GM21515 (cell line): ENCODE data around the gene ABHD18.
"Not testable (repeated sequence)": the region's sequence is repeated elsewhere in the genome, so short reads cannot be mapped to it uniquely, and the experiment has no call there.

Experiments
- ATAC-seq: cut with Tn5 transposase; IDR thresholded peaks from one replicate; pipeline ENCODE4 v1.9.1; 2021; ENCODE audit not compliant: unreplicated experiment

ABHD18 gene

GRCh38 chr4:127965062-127965802 lies at the start of gene ABHD18, which contains the start of gene MFSD8:
ABHD18 (plus strand) TSS chr4:127965406; CDS start chr4:127982956, 17,550 bp downstream.
MFSD8 (minus strand) TSS chr4:127965173; CDS start chr4:127965133, 40 bp downstream.
- peak; percentile 97 for ATAC-seq

- ATAC-seq = no peak
Observed at GRCh38 chr4:127916512-127916911, 48.7 kb upstream of the ABHD18 start.

DNA sequence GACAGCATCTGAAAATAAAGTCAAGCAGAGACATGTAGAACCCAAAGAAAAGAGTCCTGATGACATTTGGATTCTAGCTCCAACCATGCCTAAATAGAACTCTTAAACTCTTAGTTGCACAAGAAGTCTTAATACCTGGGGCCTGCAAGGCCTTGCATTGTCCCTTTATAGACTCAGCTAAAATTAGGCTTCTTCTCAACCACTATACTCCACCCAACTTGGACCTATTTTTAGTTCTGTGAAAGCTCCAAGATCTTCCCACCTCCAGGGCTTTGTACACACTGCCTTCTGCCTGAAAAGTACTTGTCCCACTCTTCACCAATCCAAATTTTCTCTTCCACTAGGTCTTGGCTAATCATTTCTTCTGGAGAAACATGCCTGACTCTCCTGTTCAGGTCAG lies 48.1 kb upstream of the ABHD18 start:
- ATAC-seq = no peak

GRCh38 chr4:127920521-127920920 lies 44.7 kb upstream of the ABHD18 start:
- no peak for ATAC-seq

DNA sequence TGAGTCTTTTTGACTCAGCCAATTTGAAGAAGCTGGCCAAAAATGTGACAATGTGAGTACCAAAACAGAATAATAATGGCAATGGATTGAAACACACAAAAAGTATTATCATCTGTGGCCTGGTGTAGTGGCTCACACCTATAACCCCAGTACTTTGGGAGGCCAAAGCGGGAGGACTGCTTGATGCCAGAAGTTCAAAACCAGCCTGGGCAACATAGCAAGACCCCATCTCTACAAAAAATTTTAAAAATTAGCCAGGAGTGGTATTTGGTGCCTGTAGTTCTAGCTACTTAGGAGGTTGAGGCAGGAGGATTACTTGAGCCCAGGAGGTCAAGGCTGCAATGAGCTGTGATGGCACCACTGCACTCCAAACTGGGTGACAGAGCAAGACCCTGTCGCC lies 43.0 kb upstream of the ABHD18 start:
- no peak for ATAC-seq

DNA sequence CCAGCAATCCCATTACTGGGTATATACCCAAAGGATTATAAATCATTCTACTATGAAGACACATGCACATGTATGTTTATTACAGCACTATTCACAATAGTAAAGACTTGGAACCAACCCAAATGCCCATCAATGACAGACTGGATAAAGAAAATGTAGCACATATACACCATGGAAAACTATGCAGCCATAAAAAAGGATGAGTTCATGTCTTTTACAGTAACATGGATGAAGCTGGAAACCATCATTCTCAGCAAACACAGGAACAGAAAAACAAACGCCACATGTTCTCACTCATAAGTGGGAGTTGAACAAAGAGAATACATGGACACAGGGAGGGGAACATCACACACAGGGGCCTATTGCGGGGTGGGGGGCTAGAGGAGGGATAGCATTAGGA lies 39.5 kb upstream of the ABHD18 start:
- ATAC-seq = not testable (repeated sequence)

DNA sequence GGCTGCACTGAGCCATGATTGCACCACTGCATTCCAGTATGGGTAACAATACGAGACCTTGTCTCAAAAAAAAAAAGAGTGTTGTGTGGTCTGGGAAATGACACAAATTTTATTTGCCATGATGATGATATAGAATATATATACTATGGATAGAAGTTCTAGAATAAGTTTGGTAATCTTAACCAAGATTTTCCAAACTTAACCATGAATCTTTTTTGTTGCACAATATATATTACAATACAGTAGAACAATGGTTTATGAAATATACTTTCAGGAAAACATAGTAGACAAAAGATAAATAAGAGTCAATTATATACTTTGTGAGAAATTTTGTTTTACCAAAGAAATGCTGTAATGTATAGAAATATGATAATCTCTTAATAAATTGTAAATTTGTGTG lies 35.0 kb upstream of the ABHD18 start:
- ATAC-seq = no peak

- not testable (repeated sequence) for ATAC-seq
Observed at GRCh38 chr4:127931836-127932235, 33.4 kb upstream of the ABHD18 start.

- ATAC-seq = no peak
Observed at GRCh38 chr4:127936974-127937373, 28.2 kb upstream of the ABHD18 start.

- ATAC-seq = no peak
Observed at GRCh38 chr4:127957105-127957504, 8.1 kb upstream of the ABHD18 start.

GRCh38 chr4:127959794-127960193 lies 5.4 kb upstream of the ABHD18 start:
- no peak for ATAC-seq

DNA sequence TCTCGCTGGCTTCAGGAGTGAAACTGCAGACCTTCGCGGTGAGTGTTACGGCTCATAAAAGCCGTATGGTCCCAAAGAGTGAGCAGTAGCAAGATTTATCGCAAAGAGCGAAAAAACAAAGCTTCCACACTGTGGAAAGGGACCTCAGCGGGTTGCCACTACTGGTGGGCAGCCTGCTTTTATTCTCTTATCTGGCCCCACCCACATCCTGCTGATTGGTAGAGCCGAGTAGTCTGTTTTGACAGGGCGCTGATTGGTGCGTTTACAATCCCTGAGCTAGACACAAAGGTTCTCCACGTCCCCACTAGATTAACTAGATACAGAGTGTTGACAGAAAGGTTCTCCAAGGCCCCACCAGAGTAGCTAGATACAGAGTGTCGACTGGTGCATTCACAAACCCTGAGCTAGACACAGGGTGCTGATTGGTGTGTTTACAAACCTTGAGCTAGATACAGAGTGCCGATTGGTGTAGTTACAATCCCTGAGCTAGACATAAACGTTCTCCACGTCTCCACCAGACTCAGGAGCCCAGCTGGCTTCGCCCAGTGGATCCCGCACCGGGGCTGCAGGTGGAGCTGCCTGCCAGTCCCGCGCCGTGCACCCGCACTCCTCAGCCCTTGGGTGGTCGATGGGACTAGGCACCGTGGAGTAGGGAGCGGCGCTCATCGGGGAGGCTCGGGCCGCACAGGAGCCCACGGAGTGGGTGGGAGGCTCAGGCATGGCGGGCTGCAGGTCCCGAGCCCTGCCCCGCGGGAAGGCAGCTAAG lies 1.4 kb upstream of the ABHD18 start:
- ATAC-seq = not testable (repeated sequence)

DNA sequence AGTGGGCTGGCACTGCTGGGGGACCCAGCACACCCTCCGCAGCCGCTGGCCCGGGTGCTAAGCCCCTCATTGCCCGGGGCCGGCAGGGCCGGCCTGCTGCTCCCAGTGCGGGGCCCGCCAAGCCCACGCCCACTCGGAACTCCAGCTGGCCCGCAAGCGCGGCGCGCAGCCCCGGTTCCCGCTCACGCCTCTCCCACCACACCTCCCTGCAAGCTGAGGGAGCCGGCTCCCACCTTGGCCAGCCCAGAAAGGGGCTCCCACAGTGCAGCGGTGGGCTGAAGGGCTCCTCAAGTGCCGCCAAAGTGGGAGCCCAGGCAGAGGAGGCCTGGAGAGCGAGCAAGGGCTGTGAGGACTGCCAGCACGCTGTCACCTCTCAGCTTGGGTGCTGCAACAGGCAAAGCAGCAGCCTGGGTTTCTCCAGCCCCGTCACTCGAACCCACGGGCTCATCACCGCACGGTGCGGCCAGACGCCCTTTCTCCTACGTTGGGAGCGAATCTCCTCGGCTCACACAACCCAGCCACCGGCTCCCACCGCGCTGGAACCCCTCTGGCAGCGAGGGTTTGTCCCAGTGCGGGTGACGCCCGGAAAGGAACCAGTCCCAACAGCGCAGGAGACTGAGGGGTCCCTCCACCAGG lies 662 bp upstream of the ABHD18 start:
- ATAC-seq = peak; percentile 26

DNA sequence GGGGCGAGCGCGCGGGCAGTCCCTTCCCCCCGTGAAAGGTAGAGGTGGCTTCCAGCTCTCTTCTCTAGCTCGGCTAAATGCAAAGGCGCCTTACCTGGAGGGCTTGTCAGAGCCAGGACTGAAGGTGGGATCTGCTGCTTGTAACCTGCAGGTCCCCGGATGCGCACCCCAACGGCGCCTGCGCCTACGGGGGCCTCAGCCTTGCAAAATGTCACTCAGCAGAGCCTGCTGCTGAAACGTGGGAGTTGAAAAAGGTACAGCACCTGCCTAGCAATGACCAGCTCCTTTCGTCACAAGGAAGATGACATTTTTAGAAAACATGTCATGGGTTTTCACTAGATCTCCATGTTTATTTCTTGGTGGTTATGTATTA lies 583 bp downstream of the ABHD18 start:
- peak; percentile 34 for ATAC-seq

- no peak for ATAC-seq
Observed at GRCh38 chr4:127967141-127967775, 2.1 kb downstream of the ABHD18 start.

DNA sequence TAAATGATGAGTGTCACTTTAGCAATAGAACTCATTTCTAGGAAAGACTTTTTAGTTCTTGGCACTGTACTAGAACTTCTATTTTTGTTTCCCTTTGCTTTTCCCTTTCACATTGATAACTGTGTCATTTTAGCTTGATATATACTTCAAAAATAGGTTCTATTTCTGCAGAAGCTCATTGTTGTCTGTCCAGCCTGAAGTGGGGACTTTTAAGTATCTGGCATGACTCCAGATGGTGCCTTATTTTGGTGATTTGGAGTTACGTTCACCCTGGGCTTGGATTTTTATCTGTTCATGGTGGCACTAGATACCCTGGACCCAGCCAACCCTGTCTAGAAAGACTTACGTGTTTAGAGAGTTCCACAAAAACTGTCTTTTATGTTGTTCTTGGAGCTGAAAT lies 3.4 kb downstream of the ABHD18 start:
- ATAC-seq = no peak

DNA sequence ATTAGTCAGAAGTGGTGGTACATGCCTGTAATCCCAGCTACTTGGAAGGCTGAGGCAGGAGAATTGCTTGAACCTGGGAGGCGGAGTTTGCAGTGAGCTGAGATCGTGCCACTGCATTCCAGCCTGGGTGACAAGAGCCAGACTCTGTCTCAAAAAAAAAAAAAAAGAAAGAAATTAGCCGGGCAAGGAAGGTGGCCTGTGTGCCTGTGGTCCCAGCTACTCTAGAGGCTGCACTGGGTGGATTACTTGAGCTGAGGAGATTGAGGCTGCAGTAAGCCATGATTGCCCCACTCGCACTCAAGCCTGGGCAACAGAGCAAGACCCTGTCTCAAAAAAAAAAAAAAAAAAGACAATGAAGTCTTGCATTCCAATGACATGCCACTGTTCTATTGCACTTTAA lies 5.7 kb downstream of the ABHD18 start:
- not testable (repeated sequence) for ATAC-seq

GRCh38 chr4:127975121-127975770 lies 10.0 kb downstream of the ABHD18 start:
- ATAC-seq = no peak

DNA sequence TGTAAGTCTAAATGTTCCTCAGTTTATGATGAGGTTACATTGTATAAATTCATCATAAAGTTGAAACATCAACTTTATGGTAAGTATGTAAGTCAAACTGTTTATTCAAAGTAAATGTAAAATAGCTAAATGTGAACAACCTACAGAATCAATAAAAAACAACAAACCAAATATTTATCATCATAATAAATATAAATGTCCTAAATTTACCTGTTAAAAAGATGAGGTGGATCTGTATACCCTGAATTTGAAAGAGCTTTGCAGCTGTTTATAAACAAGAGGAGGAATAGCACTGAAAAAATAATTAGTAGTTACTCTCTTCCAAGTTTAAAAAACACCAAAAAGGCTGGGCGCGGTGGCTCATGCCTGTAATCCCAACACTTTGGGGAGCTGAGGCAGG lies 13.7 kb downstream of the ABHD18 start:
- ATAC-seq = no peak

GRCh38 chr4:127982445-127982844 lies 17.2 kb downstream of the ABHD18 start:
- ATAC-seq = no peak

DNA sequence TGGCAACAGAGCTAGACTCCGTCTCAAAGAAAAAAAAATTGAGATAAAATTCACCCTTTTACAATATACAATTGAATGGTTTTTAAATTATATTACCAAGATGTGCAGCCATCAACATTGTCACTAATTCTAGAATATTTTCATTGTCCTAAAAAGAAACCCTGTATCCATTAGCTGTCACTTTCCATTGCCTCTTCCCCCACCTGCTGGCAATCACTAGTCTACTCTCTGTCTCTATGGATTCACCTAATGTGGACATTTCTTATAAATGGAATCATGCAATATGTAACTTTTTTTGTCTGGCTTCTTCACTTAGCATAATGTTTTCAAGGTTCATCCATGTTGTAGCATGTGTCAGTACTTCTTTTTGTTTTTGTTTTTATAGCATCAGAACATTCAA lies 20.8 kb downstream of the ABHD18 start:
- ATAC-seq = no peak
